Right cardiac atrium (tissue), 5 donors: ENCODE data around the gene HNF1A. TPM values are rescaled to one million over a fixed set of nuclear protein-coding genes. Genes with fewer than 3 reads are reported as not detected.
"Not testable (repeated sequence)": the region's sequence is repeated elsewhere in the genome, so short reads cannot be mapped to it uniquely, and the experiment has no call there.

Experiments used
- ATAC-seq, 2 donors: fragments of 200-7000 bp; cut with Tn5 transposase; one replicate each; pipeline versions ENCODE4 v1.8.0 to v1.9.1; 2020; ENCODE audit warnings: moderate library complexity in 2 of 2, mild to moderate bottlenecking in 1 of 2
- DNase-seq, 3 donors: peaks; one replicate each; pipeline ENCODE4 v3.0.0-alpha.2; 2020
- H3K27ac ChIP-seq: one replicate; pipeline ENCODE4 v1.5.1; 2013; ENCODE audit warnings: mild to moderate bottlenecking, low read length, control low read depth, moderate library complexity
- H3K27me3 ChIP-seq: one replicate; pipeline ENCODE4 v1.6.1; 2013; ENCODE audit not compliant: control insufficient read depth, insufficient read depth
- H3K4me1 ChIP-seq: one replicate; pipeline ENCODE4 v1.6.1; 2013; ENCODE audit warnings: low read length; ENCODE audit not compliant: control insufficient read depth, insufficient read depth
- H3K4me3 ChIP-seq: one replicate; pipeline ENCODE4 v1.5.1; 2013; ENCODE audit warnings: low read length, control low read depth
- H3K9me3 ChIP-seq: one replicate; pipeline ENCODE4 v1.6.1; 2013; ENCODE audit warnings: low read length; ENCODE audit not compliant: control insufficient read depth
- WGBS: extraction: QIAGEN DNeasy Blood & Tissue Kit; methylation state at CpG from one replicate; pipeline ENCODE4 v1.1.7; 2013; 5-methylcytosine and 5-hydroxymethylcytosine counted together
- intact Hi-C, 4 donors: fragments of 100-400 bp; cut with DNase I; formaldehyde crosslinking; loops; one replicate each; pipeline versions ENCODE4 v1.11.0 to v1.14.0; 2022 to 2023
- polyA plus RNA-seq: library from polyadenylated mRNA; stranded (reverse); fragments of 200-250 nt; gene quantifications from one replicate; pipeline ENCODE4 v1.2.3, GENCODE V29; 2013
- total RNA-seq, 4 donors: library from RNA; stranded (reverse); fragmentation: NEBNext Ultra II Directional; extraction: Animal tissue kit (Norgen Biotek cat#: 25700); gene quantifications; one replicate each; pipeline ENCODE4 v1.2.1, GENCODE V29; 2021
- donor health status: healthy with polysubstance abuse.
- donor health status: DM: no; HTN: yes; CAD: no.
- donor health status: DM: no; HTN: no; CAD: no.
- donor health status: DM: no; HTN: yes; CAD: no; lungs with severe emphysema.
- donor health status: DM: yes; HTN: yes; CAD: no.

The HNF1A gene
- total and polyA plus RNA-seq, 5 donors, result 0.05 TPM; not detected in 4

DNA sequence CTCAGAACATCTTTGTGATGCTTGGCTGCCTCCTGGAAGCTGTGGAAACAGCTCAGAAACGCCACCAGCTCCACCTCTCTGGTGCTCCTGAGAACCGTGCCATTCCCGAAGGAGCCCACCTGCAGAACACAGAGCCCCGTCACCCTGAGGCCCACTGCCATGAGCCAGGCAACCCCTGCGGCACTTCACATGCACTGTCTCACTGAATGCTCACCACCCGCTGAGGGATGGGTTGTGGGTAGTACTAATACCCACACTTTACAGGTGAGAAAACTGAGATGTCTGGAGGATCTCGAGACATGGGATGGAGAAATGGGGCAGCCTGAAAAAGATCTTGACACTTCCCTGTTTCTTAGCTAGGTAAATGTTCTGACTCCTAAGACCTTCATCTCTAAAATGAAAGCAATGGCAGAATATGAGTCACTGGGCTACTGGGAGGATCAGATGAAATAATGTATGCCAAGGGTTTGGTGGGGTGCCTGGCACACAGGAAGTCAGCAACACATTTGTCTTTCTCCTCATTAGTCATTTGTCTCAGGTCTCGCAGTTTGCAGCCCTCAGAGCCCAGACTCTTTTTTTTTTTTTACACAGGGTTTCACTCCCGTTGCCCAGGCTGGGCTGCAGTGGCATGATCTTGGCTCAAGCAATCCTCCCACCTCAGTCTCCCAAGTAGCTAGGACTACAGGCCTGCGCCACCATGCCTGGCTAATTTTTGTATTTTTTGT lies 55.4 kb downstream of the HNF1A start:
- intact Hi-C loops, result no loop called here
- Histone ChIP-seq H3K4me1 (no peaks in the 10 kb centered on the region), H3K9me3 (no peaks in the 10 kb centered on the region), H3K27me3 (no peaks in the 10 kb centered on the region), H3K4me3 (no peak overlapping the region), H3K27ac (no peak overlapping the region)
- ATAC-seq (no peak), DNase-seq (no peak)
- WGBS, result 82% methylated on average over 10 of the region's 10 CpGs

DNA sequence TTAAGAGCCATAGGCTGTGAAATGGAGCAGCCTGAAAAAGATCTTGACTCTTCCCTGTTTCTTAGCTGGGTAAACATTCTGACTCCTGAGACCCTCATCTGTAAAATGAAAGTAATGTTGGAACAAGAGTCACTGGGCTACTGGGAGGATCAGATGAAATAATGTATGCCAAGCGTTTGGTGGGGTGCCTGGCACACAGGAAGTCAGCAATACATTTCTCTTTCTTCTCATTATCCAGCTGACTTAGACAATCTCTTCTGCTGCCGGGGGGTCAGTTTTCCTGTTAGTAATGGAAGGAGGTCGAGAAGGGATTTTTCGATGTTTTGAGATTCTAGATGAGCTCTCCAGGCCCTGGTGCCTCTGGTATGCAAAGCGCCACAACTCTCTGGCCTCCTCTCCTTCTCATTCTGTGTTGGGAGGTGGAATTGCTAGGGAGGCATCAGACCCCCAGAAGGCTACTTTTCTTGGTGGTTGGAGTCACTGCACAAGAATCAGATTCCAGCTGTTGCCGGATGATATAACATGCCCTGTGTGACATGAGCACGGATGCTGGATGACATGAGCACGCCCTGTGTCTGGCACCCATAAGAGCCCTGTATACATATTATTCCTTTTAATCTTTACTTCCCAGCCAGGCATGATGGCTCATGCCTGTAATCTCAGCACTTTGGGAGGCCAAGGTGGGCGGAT lies 56.4 kb downstream of the HNF1A start:
- H3K27me3 ChIP-seq, result no peaks in the 10 kb centered on the region
- no peaks in the 10 kb centered on the region for H3K9me3 ChIP-seq
- H3K27ac ChIP-seq, result no peak overlapping the region
- 75% methylated on average over 9 of the region's 9 CpGs for WGBS
- intact Hi-C loops, result no loop called here
- no peak overlapping the region for H3K4me3 ChIP-seq
- no peaks in the 10 kb centered on the region for H3K4me1 ChIP-seq
- DNase-seq (no peak), ATAC-seq (no peak)

DNA sequence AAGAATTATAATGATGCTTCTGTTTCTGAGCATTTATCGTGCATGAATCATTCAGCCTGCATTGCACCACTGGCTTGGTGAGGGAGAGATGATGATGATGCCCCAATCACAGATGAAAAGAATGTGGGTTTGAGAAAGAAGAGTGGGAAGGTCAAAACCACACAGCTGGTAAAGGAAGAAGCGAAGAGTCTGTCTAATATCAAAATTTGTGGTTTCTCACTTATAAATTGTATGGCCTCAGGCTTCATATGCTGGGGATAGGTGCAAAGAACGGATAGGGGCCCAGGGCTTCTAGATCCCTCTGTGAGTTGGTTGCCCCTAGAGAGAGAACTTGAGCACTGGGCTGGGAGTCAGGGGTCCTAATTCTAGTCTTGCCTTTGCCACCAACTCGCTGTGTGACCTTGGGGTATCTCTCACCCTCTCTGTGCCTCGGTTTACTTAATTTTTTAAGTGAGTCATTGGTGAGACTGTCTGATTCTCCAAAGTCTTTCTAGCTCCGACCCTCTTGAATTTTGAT lies 58.5 kb downstream of the HNF1A start:
- 80% methylated on average over 6 of the region's 6 CpGs for WGBS
- Histone ChIP-seq H3K9me3 (no peaks in the 10 kb centered on the region), H3K4me1 (no peaks in the 10 kb centered on the region), H3K4me3 (no peak overlapping the region), H3K27me3 (no peaks in the 10 kb centered on the region), H3K27ac (no peak overlapping the region)
- intact Hi-C loops, result no loop called here
- ATAC-seq (no peak), DNase-seq (no peak)

DNA sequence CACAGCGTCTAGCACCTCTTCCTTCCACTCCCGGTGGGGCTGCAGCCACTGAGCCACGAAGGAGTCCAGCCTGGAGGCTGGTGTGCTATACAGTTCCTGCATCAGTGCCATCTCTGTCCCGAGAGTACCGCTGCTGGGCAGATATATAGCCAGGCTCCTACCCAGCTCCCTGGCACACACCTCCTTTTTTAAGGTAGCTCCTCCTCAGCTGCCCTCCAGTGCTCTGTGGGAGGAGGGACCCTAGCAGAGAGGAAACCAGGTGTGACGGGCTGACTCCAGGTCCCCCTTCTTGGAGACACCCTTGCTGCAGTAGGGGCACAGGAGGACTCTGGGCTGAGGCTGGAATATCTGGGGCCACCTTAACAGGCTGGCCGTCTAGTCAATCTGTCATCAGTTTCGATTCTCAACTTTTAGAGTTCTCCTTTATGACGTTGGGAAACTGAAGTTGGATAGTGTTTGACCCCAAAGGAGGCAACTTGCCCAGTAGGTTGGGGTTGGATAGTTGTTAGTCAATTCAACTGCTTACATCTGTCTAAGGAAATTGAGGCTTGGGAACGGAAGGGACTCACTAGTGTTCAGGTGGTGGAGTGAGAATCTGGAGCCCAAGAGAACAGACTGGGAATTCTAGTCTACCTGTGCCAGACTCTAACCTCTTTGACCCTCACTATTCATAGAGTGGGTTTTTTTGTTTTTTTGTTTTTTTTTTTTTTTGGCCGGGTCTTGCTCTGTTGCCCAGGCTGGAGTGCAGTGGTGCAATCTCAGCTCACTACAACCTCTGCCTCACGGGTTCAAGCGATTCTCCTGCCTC lies 60.7 kb downstream of the HNF1A start, which contains the start of gene OASL:
TSS of gene OASL (minus strand) at position 386 of the 808 bp plus-strand sequence. CDS start at position 111, 275 bp downstream.
- ATAC-seq, result peak; percentile 77 to 80
- Histone ChIP-seq H3K9me3 (no peaks in the 10 kb centered on the region), H3K27me3 (no peaks in the 10 kb centered on the region), H3K4me1 (no peaks in the 10 kb centered on the region), H3K4me3 (peak within 1 kb of the TSS; percentile 41), H3K27ac (no peak within 1 kb of the TSS)
- intact Hi-C loops, result no loop called here
- peak in 2 of 3 donors; percentile 44 to 54 for DNase-seq
- WGBS, result 28% methylated on average over 13 of the region's 13 CpGs

DNA sequence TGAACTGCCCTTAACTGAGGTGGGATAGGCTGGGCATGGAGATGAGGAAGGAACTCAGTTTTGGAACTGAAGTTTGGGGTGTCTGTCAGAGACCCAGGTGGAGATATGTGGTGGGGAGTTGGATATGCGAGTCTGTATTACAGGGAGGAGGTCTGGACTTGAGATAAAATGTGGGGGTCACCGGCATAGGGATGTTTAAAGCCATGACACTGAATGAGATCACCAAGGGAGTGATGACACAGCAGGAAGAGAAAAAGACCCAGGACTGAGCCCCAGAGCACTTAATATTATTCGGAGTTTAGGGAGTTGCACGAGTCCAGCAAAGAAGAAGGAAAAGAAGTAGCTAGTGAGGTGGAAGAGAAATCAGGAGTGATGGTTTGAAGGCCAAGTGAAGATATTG lies 64.7 kb downstream of the HNF1A start:
- WGBS, result 79% methylated on average over 4 of the region's 4 CpGs
- H3K4me3 ChIP-seq, result no peak overlapping the region
- H3K9me3 ChIP-seq, result no peaks in the 10 kb centered on the region
- intact Hi-C loops, result no loop called here
- no peak for ATAC-seq
- no peaks in the 10 kb centered on the region for H3K27me3 ChIP-seq
- DNase-seq, result no peak
- H3K4me1 ChIP-seq, result no peaks in the 10 kb centered on the region
- no peak overlapping the region for H3K27ac ChIP-seq

DNA sequence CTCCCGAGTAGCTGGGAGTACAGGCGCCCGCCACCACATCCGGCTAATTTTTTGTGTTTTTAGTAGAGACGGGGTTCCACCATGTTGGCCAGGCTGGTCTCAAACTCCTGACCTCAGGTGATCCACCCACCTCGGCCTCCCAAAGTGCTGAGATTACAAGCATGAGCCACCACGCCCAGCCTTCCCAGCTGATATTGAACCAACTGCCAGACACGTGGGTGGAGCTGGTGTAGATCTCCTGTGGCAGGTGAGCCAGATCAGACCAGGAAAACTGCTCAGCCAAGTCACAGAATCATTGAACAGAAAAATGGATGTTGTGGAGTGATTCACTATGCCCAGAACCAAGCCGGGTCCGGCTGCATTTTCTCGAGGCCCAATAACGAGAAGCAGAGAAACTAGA lies 69.1 kb downstream of the HNF1A start:
- ATAC-seq, DNase-seq, H3K9me3 ChIP-seq, H3K4me1 ChIP-seq, H3K27ac ChIP-seq, H3K4me3 ChIP-seq, intact Hi-C loops, H3K27me3 ChIP-seq: not testable (repeated sequence)
- WGBS, result 91% methylated on average over 12 of the region's 12 CpGs

DNA sequence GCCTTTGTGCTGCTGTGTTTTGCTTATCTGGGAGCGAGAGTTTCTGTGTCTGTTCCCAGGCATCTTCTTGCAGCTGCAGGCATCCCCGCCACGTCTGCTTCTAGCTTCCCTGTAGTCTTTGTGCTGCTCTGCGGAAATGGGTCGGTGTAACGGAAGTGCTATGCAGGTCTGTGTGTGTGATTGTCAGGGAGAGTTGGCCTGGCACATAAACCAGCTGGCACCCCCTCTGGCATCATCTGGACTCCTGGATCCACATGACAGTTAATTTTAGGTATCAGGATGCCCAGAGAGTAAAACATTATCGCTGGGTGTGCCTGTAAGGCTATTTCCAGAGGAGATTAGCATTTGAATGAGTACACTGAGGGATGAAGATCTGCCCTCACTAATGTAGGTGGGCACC lies 70.1 kb downstream of the HNF1A start:
- DNase-seq (no peak), ATAC-seq (peak in 1 of 2 donors; percentile 33)
- Histone ChIP-seq H3K4me3 (no peak overlapping the region), H3K4me1 (no peaks in the 10 kb centered on the region), H3K9me3 (no peaks in the 10 kb centered on the region), H3K27me3 (no peaks in the 10 kb centered on the region), H3K27ac (no peak overlapping the region)
- intact Hi-C loops, result no loop called here
- WGBS, result 34% methylated on average over 7 of the region's 7 CpGs

DNA sequence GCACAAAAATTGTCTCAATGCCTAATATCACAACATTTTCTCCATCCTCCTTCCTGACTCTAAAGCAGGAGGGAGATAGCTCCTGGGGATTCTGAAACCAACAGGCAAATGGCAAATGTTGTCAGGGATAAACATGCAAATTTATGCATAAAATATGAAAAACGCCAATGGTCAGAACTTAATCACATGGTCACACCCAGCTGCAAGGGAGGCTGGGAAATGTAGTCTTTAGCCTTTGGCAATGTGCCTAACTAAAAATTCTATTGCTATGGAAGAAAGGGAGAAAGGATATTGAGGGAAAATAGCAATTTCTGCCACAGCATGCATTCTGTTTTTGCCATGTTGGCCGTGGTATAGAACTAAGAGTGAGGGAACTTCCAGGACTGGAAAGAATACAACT lies 72.4 kb downstream of the HNF1A start:
- no peak overlapping the region for H3K4me3 ChIP-seq
- no peaks in the 10 kb centered on the region for H3K27me3 ChIP-seq
- no peaks in the 10 kb centered on the region for H3K4me1 ChIP-seq
- no peak overlapping the region for H3K27ac ChIP-seq
- intact Hi-C loops, result no loop called here
- no peak for ATAC-seq
- 63% methylated on average over 2 of the region's 2 CpGs for WGBS
- no peaks in the 10 kb centered on the region for H3K9me3 ChIP-seq
- DNase-seq, result no peak

Other genes starting within 250 kb of the HNF1A start
- gene SPPL3, start 74.2 kb upstream of the HNF1A start, total RNA-seq, result 10 to 100 TPM; 30.9 to 32.4 (median 31.7) TPM
- 10.9 TPM for gene SPPL3, start 74.2 kb upstream of the HNF1A start, polyA plus RNA-seq
- 10 to 100 TPM in 2 of 4 donors, 1 to 10 TPM in 2; 8.5 to 13.0 (median 10.3) TPM for gene C12orf43, start 37.9 kb downstream of the HNF1A start, total RNA-seq
- 7.5 TPM for gene C12orf43, start 37.9 kb downstream of the HNF1A start, polyA plus RNA-seq
- 1 to 10 TPM in 1 of 4 donors, under 1 TPM in 3; 0.32 to 1.1 (median 0.67) TPM for gene OASL, start 60.7 kb downstream of the HNF1A start, total RNA-seq
- gene OASL, start 60.7 kb downstream of the HNF1A start, polyA plus RNA-seq, result 0.68 TPM
- gene P2RX7, start 154.3 kb downstream of the HNF1A start, total RNA-seq, result 1 to 10 TPM; 1.1 to 4.0 (median 2.7) TPM
- 1.1 TPM for gene P2RX7, start 154.3 kb downstream of the HNF1A start, polyA plus RNA-seq
- gene P2RX4, start 231.6 kb downstream of the HNF1A start, total RNA-seq, result 10 to 100 TPM in 1 of 4 donors, 1 to 10 TPM in 3; 6.1 to 10.6 (median 9.0) TPM
- 6.9 TPM for gene P2RX4, start 231.6 kb downstream of the HNF1A start, polyA plus RNA-seq